A549 (cell line): ENCODE measurements around the gene FRMD3.

Experiments
- BHLHE40 ChIP-seq: IDR thresholded peaks from 2 replicates; pipeline ENCODE4 v1.6.1; 2012; ENCODE audit warnings: low read depth, low read length, inconsistent platforms
- CHD2 ChIP-seq: fragments of 150-350 bp; IDR thresholded peaks from 2 replicates; pipeline ENCODE4 v1.6.1; 2014; ENCODE audit warnings: low read length; ENCODE audit not compliant: partially characterized antibody
- CTCF ChIP-seq: fragments of >200 bp; sonication (Bioruptor Twin); formaldehyde crosslinking; IDR thresholded peaks from 3 replicates; pipeline ENCODE4 v1.5.1; 2016
- ELK1 ChIP-seq: fragments of 150-350 bp; IDR thresholded peaks from 2 replicates; pipeline ENCODE4 v1.6.1; 2014; ENCODE audit warnings: low read depth, mild to moderate bottlenecking, low read length
- GATA3 ChIP-seq: IDR thresholded peaks from 2 replicates; pipeline ENCODE4 v1.6.1; 2012; ENCODE audit warnings: borderline replicate concordance
- MYC ChIP-seq: IDR thresholded peaks from 2 replicates; pipeline ENCODE4 v1.6.1; 2012; ENCODE audit warnings: mild to moderate bottlenecking, inconsistent platforms, low read length, improper control_type of control experiment, borderline replicate concordance
- POLR2A ChIP-seq: IDR thresholded peaks from 2 replicates; pipeline ENCODE4 v1.6.1; 2012; ENCODE audit warnings: mild to moderate bottlenecking, low read length
- RAD21 ChIP-seq, 2 experiments: fragments of >200 bp in 1 of 2; sonication (Bioruptor Twin) in 1 of 2; formaldehyde crosslinking in 1 of 2; IDR thresholded peaks in 1 of 2; conservative IDR thresholded peaks in 1 of 2; 2 replicates in 1 of 2; 3 replicates in 1 of 2; pipeline ENCODE4 v1.6.1; 2012 to 2018; ENCODE audit warnings: inconsistent platforms in 1 of 2
- RCOR1 ChIP-seq: fragments of 150-350 bp; IDR thresholded peaks from 2 replicates; pipeline ENCODE4 v1.6.1; 2014; ENCODE audit warnings: antibody characterized with exemption, low read length, low read depth
- REST ChIP-seq: fragments of 200-600 bp; sonication (generic); IDR thresholded peaks from 2 replicates; pipeline ENCODE4 v1.6.1; 2016; ENCODE audit warnings: antibody characterized with exemption, mild to moderate bottlenecking, moderate library complexity
- ZC3H11A ChIP-seq: fragments of 450-650 bp; IDR thresholded peaks from 2 replicates; pipeline ENCODE4 v1.6.1; 2014; ENCODE audit warnings: antibody characterized with exemption, mild to moderate bottlenecking

- TF ChIP-seq RCOR1 = no peak
- TF ChIP-seq CTCF = no peak
- no peak for TF ChIP-seq RAD21 (conservative IDR thresholded peaks at IDR 0.05 in 1 of 2, IDR thresholded peaks at IDR 0.05 in 1 of 2)
- TF ChIP-seq POLR2A = no peak
- TF ChIP-seq CHD2 = no peak
- TF ChIP-seq ZC3H11A = no peak
- TF ChIP-seq ELK1 = no peak
- no peak for TF ChIP-seq REST
- no peak for TF ChIP-seq BHLHE40
- no peak for TF ChIP-seq MYC
- TF ChIP-seq GATA3 = no peak
Measured at GRCh38 chr9:83349031-83349430, 189.2 kb downstream of the FRMD3 start.
